ENCODE measurements around the gene NPTN. TPM values are rescaled to one million over a fixed set of nuclear protein-coding genes. Genes with fewer than 3 reads are reported as not detected.

NPTN gene
- total RNA-seq, 4 donors from 2014 or later, result 66.9 to 97.5 (median 79.9) TPM

- no peak for TF ChIP-seq CTCF (IDR thresholded peaks at IDR 0.05; ENCODE audit: low read depth)
Observed at GRCh38 chr15:73555080-73555479, 78.1 kb downstream of the NPTN start.

DNA sequence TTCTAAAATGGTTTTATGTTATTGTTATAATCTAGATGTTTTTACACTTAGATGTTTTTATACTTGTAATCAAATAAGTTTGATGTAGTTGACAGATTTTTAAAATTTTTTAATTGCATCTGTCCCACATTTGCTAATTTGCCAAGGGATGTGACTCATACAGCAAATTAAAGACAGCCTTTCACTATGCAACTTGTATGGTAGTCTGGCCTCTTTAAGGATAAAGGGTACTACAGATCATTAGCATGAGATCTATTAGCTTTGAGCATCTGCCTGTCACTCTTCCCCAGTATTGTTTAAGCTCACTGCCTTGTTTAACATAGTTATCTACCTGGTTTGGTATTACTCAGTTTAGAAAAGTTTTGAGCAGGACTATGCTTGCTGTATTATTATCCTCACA lies 83.0 kb downstream of the NPTN start:
- no peak for TF ChIP-seq CTCF (IDR thresholded peaks at IDR 0.05; ENCODE audit: low read depth)

GRCh38 chr15:73541479-73541878 lies 91.7 kb downstream of the NPTN start:
- no peak for TF ChIP-seq CTCF (IDR thresholded peaks at IDR 0.05; ENCODE audit: low read depth)

- no peak for TF ChIP-seq CTCF (IDR thresholded peaks at IDR 0.05; ENCODE audit: low read depth)
Observed at GRCh38 chr15:73540161-73540560, 93.0 kb downstream of the NPTN start.

GRCh38 chr15:73539212-73540128 lies 93.7 kb downstream of the NPTN start:
- no peak for TF ChIP-seq CTCF (IDR thresholded peaks at IDR 0.05; ENCODE audit: low read depth)

GRCh38 chr15:73538563-73539211 lies 94.5 kb downstream of the NPTN start:
- TF ChIP-seq CTCF (IDR thresholded peaks at IDR 0.05; ENCODE audit: low read depth), result no peak

- TF ChIP-seq CTCF (IDR thresholded peaks at IDR 0.05; ENCODE audit: low read depth), result no peak
Observed at GRCh38 chr15:73538123-73538522, 95.1 kb downstream of the NPTN start.

All from subcutaneous adipose tissue (tissue), 4 donors.